Stimulated activated CD4-positive, alpha-beta T cell treated with anti-CD3 and anti-CD28 coated beads, Interleukin-2, amount 100 ng/mL, for 4 hours (primary cell): Measurements from ENCODE around the gene FKBP15.

Experiments used
- DNase-seq: peaks from one replicate; pipeline ENCODE4 v3.0.0-alpha.2; 2020; ENCODE audit warnings: low read depth

FKBP15 gene

GRCh38 chr9:113228130-113228665 lies 7.1 kb upstream of the FKBP15 start:
- DNase-seq = no peak

DNA sequence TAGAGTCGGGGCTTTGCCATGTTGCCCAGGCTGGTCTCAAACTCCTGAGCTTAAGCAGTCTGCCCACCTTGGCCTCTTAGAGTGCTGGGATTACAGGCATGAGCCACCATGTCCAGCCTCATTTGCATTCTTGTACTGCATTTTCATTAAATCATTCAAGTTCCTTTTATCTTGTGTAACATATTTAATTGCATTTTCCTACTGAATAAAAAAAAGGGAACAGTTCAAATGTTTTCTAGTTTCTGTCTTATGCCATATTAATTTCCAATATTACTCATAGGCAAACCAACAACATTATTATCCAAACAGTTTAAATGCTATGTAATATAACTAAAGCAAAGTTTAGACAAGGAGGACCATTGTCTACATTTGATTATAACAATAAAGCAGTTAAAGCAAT lies 6.4 kb upstream of the FKBP15 start:
- no peak for DNase-seq

- DNase-seq = no peak
Observed at GRCh38 chr9:113223963-113224362, 2.9 kb upstream of the FKBP15 start.

DNA sequence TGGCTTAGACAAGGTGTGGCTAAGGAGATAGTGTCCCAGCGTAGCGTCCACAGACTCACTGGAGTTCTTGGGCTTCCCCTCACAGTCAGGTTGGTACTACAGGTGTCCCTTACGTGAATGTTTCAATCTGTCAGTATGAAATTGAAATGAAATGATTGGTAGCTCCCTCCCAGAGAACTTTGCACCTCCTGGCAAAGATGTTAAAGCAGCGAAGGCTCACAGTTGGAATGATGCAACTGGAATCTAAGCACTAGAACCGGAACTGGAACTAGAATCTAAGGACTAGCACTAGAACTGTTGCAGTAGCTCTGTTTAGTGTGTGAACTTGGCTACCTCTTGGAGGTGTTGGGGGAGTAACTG lies 1.4 kb upstream of the FKBP15 start:
- DNase-seq = no peak

- DNase-seq = no peak
Observed at GRCh38 chr9:113221800-113222481, 864 bp upstream of the FKBP15 start.

DNA sequence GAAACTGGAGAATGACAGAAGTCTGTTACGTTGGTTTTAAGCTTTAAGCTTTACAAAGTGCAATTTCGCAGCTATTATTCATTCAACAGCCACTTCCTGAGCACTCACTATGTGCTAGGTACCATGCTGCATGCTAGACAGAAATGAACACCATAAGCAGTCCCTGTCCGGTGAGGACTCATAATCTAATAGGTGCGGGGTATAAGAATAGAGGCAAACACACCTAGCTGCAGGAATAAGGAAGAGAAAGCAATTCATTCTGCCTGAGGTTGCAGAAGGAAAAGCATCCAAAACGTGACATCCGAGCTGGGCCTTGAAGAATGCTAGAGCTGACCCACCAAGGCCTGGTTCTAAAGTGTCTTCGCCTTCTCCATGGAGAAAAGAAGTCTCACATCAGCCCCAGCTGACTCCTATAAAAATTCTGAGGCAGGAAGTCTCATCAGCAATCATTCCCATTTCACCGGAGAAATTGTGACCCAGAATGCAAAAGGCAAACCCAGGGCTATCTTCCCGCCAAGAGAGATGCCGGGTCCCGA lies 542 bp downstream of the FKBP15 start:
- DNase-seq = no peak

- no peak for DNase-seq
Observed at GRCh38 chr9:113219969-113220368, 1.1 kb downstream of the FKBP15 start.

DNA sequence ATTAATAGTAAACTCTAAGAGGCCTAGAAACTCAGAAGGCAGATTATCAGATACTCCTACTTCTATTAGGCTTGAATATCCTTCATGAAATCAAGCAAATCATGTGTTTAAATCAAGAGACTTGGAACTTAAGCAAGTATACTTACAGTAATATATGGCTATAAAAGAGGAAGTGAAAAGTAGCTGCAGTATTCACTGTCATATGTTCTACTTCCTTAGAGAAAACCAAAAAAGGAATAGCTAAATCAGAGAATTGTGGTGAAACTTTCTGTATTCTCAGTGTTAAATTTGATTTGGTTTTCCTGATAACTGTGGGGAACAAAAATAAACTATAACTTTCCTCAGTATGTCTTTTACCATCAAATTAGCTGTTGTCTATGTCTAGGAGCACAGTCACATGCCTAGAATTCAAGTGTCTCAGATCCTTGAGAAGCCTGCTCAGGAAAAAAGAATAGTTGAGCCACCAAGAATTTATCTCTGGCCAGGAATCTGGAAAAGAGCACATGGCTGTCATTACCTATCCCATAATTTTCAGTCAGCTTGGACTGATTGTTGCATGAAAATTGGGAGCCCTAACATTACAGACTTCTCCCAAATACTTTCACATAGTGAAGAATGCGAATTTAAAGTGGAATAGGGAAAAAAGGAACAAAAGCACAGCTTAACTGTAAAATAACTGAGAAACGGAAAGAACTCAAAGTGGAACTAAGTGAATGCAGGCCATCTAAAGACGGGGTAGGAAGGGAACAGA lies 1.7 kb downstream of the FKBP15 start:
- no peak for DNase-seq

DNA sequence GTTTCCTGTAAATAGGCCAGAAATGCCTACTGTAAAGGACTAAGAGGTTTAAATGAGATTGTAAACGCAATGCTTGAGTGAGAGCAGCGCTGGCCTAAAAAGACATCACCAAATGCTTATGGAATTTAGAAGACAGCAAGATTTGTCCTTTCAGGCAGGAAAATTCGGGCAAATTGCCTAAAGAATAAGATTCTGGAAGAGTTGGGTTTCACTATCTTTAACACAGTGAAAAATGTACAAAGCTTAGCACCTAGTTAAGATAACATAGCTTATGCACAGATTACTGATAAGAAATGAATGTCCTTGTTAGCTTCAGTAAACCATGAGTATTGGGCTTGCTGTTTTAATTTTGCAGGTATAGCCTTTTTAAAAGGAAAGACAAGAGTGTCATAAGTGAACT lies 4.7 kb downstream of the FKBP15 start:
- DNase-seq = no peak

DNA sequence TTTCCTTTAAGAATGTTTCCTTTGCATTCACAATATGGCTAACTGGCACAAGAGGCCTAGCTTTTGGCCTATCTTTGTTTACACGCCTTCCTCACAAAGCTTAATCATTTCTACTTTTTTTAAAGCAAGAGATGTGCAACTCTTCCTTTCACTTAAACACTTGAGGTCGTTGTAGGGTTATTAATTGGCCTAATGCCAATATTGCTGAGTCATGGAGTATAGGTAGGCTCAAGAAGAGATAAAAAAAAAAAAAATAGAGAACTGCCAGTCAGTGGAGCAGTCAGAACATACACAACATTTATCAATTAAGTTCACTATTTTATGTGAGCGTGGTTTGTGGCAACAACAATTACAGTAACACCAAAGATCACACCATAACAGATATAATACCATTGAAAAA lies 5.9 kb downstream of the FKBP15 start:
- no peak for DNase-seq

GRCh38 chr9:113210815-113211214 lies 10.3 kb downstream of the FKBP15 start:
- DNase-seq = no peak

GRCh38 chr9:113205861-113206260 lies 15.2 kb downstream of the FKBP15 start:
- no peak for DNase-seq

- no peak for DNase-seq
Observed at GRCh38 chr9:113205432-113205831, 15.6 kb downstream of the FKBP15 start.

- DNase-seq = no peak
Observed at GRCh38 chr9:113199683-113200329, 21.3 kb downstream of the FKBP15 start.

DNA sequence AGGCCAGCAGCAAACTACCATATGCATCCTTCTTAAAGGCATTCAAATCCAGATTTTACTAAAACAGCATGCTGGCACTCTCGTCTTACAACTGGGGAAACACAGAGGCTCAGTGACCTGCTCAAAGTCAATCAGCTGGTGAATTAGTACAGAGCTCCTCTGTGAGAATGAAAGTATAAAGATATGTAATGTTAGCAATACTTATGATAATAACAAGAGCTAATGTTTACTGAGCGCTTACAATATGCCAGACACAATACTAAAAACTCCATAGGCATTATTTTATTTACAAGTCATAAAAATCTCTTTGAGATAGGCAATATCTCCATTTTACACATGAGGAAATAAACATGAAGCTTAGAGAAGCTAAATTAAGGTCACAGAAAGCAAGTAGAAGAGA lies 28.6 kb downstream of the FKBP15 start:
- DNase-seq = no peak

GRCh38 chr9:113187929-113188595 lies 33.0 kb downstream of the FKBP15 start:
- no peak for DNase-seq

DNA sequence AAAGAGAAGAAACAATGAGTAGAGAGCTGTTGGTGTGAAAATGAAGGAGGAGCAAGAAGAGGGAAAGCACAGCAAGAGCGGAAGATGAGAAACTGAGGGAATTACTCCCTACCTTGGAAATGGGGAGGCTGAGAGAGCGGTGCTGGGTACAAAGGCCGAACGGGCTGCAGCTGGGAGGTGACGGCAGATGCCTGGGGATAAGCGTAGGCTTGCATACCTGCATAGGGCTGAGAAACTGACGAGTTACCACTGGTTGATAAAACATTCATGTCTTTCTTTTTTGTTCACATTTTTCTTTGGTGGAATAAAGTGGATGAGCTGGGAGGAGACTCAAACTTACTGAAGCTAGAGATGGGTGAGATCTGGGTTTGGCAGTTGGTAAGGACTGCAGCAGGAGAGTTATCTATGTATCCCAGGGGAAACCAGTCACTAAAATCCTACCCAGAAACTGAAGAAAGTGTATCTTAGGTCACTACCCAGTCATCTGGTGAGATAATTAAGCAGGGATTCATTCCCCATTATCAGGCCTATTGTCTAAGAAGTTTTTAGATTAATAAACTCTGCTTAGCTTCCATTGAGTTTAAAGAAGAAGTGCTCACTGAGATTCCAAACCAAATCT lies 34.8 kb downstream of the FKBP15 start:
- no peak for DNase-seq

GRCh38 chr9:113185271-113185670 lies 35.8 kb downstream of the FKBP15 start:
- no peak for DNase-seq

DNA sequence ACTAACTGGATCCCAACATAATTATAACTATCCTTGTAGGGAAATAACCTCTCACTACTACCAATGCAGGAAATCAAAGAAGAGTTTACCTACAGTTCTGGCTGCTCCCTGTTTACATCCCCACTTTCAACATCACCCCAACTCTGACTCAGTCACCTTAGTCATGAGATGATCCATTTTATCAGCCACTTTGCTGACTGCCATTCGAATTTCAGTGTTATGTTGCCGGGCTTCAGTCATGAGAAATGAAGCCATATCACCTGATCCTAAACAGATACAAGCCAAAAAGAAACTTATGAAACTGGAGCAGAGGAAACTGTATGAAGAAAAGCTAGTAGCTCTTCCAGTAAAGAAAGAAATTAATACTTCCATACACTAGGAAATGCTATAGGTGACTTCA lies 36.5 kb downstream of the FKBP15 start:
- DNase-seq = no peak

DNA sequence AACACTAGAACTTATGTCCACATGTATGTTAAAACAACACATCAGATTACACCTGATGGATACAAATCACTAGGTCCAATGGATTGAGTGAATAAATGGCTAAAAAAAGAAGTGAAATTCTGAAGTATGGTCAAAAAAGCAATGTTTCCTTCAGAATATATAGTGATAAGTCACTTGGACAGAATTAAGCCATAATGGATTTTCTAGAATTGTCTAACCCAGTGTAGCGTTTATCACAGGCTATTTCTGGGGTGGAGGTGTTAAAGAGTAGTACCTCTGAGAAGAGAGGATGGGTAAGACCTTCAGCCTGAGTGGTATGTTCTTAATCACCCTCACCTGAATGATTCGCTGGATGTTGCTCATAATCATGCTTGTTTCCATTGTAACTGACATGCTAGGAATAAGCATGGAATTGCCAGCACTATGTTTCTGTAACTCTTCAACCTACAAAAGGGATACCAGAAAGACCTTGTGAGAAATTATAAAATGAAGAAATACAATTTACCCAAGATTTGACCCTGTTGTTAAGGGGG lies 37.1 kb downstream of the FKBP15 start:
- DNase-seq = no peak

GRCh38 chr9:113181165-113181564 lies 39.9 kb downstream of the FKBP15 start:
- no peak for DNase-seq

DNA sequence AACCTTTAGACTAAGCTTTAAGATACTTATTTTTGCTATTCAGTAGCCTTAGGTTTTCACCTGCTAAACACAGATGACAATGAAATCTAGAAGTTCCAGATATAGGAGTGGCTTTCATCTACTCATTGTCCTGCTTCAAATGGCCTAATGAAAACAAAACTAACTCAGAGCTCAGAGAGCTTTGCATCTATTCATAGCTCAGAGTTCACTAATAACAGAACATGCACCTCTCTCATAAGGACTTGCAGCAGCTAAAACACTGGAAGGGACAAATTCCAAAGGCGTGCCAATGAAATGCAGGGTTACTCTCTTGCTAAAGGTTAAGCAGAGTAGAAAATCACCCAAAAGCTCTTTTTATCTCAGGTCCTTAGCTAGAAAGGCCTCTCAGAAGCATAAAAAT lies 41.2 kb downstream of the FKBP15 start:
- no peak for DNase-seq
